K562 (cell line): ENCODE data around the gene ATRX. TPM values are rescaled to one million over a fixed set of nuclear protein-coding genes. Genes with fewer than 3 reads are reported as not detected.

Experiments used
- ATAC-seq: fragments of 200-7000 bp; cut with Tn5 transposase; 3 replicates; pipeline ENCODE4 v1.9.1; 2020; ENCODE audit warnings: moderate library complexity
- BruUV-seq: library from RNA; stranded (reverse); fragments of 400-500 nt; replicated peaks from 2 replicates; lab custom pipeline; 2021; lab: Mats Ljungman, UMichigan
- CTCF ChIA-PET: fragments of 300-600 bp; formaldehyde crosslinking; extraction: SDS; loops from one replicate; lab custom pipeline; 2021; ENCODE audit warnings: low intra/inter-chr PET ratio; lab: Yijun Ruan, JAX
- POLR2A ChIA-PET: fragments of 300-600, 350-650 bp; sonication (Branson Sonifier 250); formaldehyde crosslinking; extraction: SDS; loops from one replicate; lab custom pipeline; 2021; ENCODE audit warnings: antibody characterized with exemption, inconsistent platforms; lab: Yijun Ruan, JAX
- DNase-seq, 4 experiments: peaks; one replicate each; pipeline versions ENCODE4 v3.0.0 to v3.0.0-alpha.2; 2011 to 2018; ENCODE audit warnings: low spot score in 3 of 4, mixed read lengths in 3 of 4; ENCODE audit errors: extremely low read depth in 1 of 4
- FAIRE-seq: peaks from 2 replicates; lab custom pipeline; 2011; peaks lifted over from hg19 to GRCh38; lab: Jason Lieb, UNC
- H2AFZ ChIP-seq: 2 replicates; pipeline ENCODE4 v1.6.0; 2011; ENCODE audit warnings: low read depth, low read length, control low read depth, inconsistent platforms
- H3K27ac ChIP-seq: fragments of 200-600 bp; 3 replicates; pipeline ENCODE4 v1.8.0; 2011; ENCODE audit warnings: low read depth, mild to moderate bottlenecking, control low read depth, inconsistent platforms, low read length, moderate library complexity, mixed read lengths; ENCODE audit errors: extremely low read depth
- H3K27me3 ChIP-seq, 2 experiments: fragments of 300-600 bp in 1 of 2; 2 replicates in 1 of 2; 3 replicates in 1 of 2; pipeline versions ENCODE4 v1.6.0 to v1.8.0; 2011; ENCODE audit warnings: inconsistent platforms in 2 of 2, low read length in 2 of 2, mild to moderate bottlenecking in 1 of 2, mixed read lengths in 1 of 2, moderate library complexity in 1 of 2; ENCODE audit not compliant: control insufficient read depth in 2 of 2, insufficient read depth in 2 of 2
- H3K36me3 ChIP-seq: fragments of 300-600 bp; 3 replicates; pipeline ENCODE4 v1.8.0; 2011; ENCODE audit warnings: mild to moderate bottlenecking, low read length, inconsistent platforms; ENCODE audit not compliant: control insufficient read depth, insufficient read depth
- H3K4me1 ChIP-seq, 2 experiments: fragments of 200-600 bp in 1 of 2; replicated peaks in 1 of 2; 2 replicates in 1 of 2; 3 replicates in 1 of 2; pipeline versions ENCODE4 v1.5.1 to v1.8.0; 2011; ENCODE audit warnings: inconsistent platforms in 2 of 2, low read length in 2 of 2, mild to moderate bottlenecking in 1 of 2, mixed read lengths in 1 of 2, moderate library complexity in 1 of 2; ENCODE audit not compliant: control insufficient read depth in 2 of 2, insufficient read depth in 2 of 2
- H3K4me2 ChIP-seq: 2 replicates; pipeline ENCODE4 v1.6.1; 2011; ENCODE audit warnings: low read length, control low read depth, inconsistent platforms, mixed read lengths; ENCODE audit not compliant: insufficient read depth
- H3K4me3 ChIP-seq: fragments of 200-600 bp; sonication (generic), shearing (Covaris generic); 2 replicates; pipeline ENCODE4 v1.5.1; 2016; ENCODE audit warnings: control low read depth, inconsistent platforms
- H3K79me2 ChIP-seq: fragments of 200-600 bp; 3 replicates; pipeline ENCODE4 v1.8.0; 2011; ENCODE audit warnings: low read length, inconsistent platforms; ENCODE audit not compliant: control insufficient read depth, insufficient read depth
- H3K9ac ChIP-seq, 2 experiments: 2 replicates each; pipeline versions ENCODE4 v1.6.0 to v1.6.1; 2011; ENCODE audit warnings: low read depth in 2 of 2, low read length in 2 of 2, control low read depth in 1 of 2, inconsistent platforms in 1 of 2, mild to moderate bottlenecking in 1 of 2, mixed read lengths in 1 of 2; ENCODE audit not compliant: insufficient read depth in 1 of 2
- H3K9me1 ChIP-seq: one replicate; pipeline ENCODE4 v1.6.0; 2011; ENCODE audit warnings: inconsistent platforms, mild to moderate bottlenecking, low read length, moderate library complexity; ENCODE audit not compliant: control insufficient read depth, insufficient read depth
- H3K9me3 ChIP-seq: replicated peaks from 2 replicates; pipeline ENCODE4 v1.5.1; 2011; ENCODE audit warnings: low read depth, low read length, inconsistent platforms; ENCODE audit not compliant: control insufficient read depth, insufficient read depth
- H4K20me1 ChIP-seq: replicated peaks from 2 replicates; pipeline ENCODE4 v1.6.1; 2011; ENCODE audit warnings: low read length, inconsistent platforms, mixed read lengths; ENCODE audit not compliant: control insufficient read depth, insufficient read depth
- CGGBP1 ChIP-seq: fragments of 250-450 bp; sonication (Bioruptor Pico); IDR thresholded peaks from 2 replicates; pipeline ENCODE4 v1.9.0; 2021; ENCODE audit warnings: mild to moderate bottlenecking
- ELF4 ChIP-seq: fragments of 450-650 bp; formaldehyde crosslinking; IDR thresholded peaks from 2 replicates; pipeline ENCODE4 v1.4.0; 2022; ENCODE audit warnings: missing genetic modification characterization
- GMEB1 ChIP-seq: fragments of 250-450 bp; sonication (Bioruptor Pico); IDR thresholded peaks from 2 replicates; pipeline ENCODE4 v1.4.0; 2020; ENCODE audit warnings: mild to moderate bottlenecking
- HINFP ChIP-seq: fragments of 450-650 bp; conservative IDR thresholded peaks from 2 replicates; pipeline ENCODE4 v1.6.1; 2016; ENCODE audit warnings: missing genetic modification characterization, low read depth, mild to moderate bottlenecking, control low read depth, missing compliant biosample characterization
- IFI16 ChIP-seq: fragments of 250-450 bp; sonication (Bioruptor Pico); IDR thresholded peaks from 2 replicates; pipeline ENCODE4 v2.1.2; 2022; ENCODE audit warnings: mild to moderate bottlenecking, inconsistent platforms
- MBD2 ChIP-seq: sonication (generic); IDR thresholded peaks from 2 replicates; pipeline ENCODE4 v1.6.1; 2016; ENCODE audit warnings: low read depth, borderline replicate concordance
- NKRF ChIP-seq: fragments of 450-650 bp; IDR thresholded peaks from 2 replicates; pipeline ENCODE4 v1.6.1; 2016; ENCODE audit warnings: borderline replicate concordance
- NONO ChIP-seq, 2 experiments: fragments of 200-400 bp in 1 of 2; fragments of 450-650 bp in 1 of 2; formaldehyde crosslinking in 1 of 2; IDR thresholded peaks; 2 replicates each; pipeline ENCODE4 v1.6.1; 2017; ENCODE audit warnings: low read depth in 2 of 2, mild to moderate bottlenecking in 2 of 2, moderate library complexity in 2 of 2, low read length in 1 of 2
- NR0B1 ChIP-seq: fragments of 450-650 bp; IDR thresholded peaks from one replicate; pipeline ENCODE4 v1.6.1; 2018; ENCODE audit warnings: mild to moderate bottlenecking, moderate library complexity; ENCODE audit not compliant: partially characterized antibody
- PCBP1 ChIP-seq: fragments of 200-400 bp; formaldehyde crosslinking; IDR thresholded peaks from 2 replicates; pipeline ENCODE4 v1.6.1; 2018; ENCODE audit warnings: mild to moderate bottlenecking, low read depth, low read length; ENCODE audit not compliant: poor library complexity, severe bottlenecking
- SNIP1 ChIP-seq: fragments of 450-650 bp; IDR thresholded peaks from 2 replicates; pipeline ENCODE4 v1.7.1; 2017; ENCODE audit warnings: low read depth, mild to moderate bottlenecking
- STAT5B ChIP-seq: fragments of 250-450 bp; sonication (Bioruptor Pico); IDR thresholded peaks from 2 replicates; pipeline ENCODE4 v1.8.0; 2021; ENCODE audit warnings: mild to moderate bottlenecking, inconsistent platforms
- TEAD2 ChIP-seq: fragments of 450-650 bp; IDR thresholded peaks from 2 replicates; pipeline ENCODE4 v1.6.1; 2016; ENCODE audit warnings: missing genetic modification characterization, control low read depth, missing compliant biosample characterization
- ZNF175 ChIP-seq: fragments of 200-800 bp; sonication (Bioruptor generic); IDR thresholded peaks from 2 replicates; pipeline ENCODE4 v1.6.1; 2016; ENCODE audit warnings: low read depth, mild to moderate bottlenecking, missing genetic modification characterization, missing compliant biosample characterization
- ZNF57 ChIP-seq: fragments of 450-650 bp; formaldehyde crosslinking; IDR thresholded peaks from 2 replicates; pipeline ENCODE4 v1.4.0; 2020; ENCODE audit warnings: mild to moderate bottlenecking, moderate library complexity
- ZNF830 ChIP-seq: fragments of 250-450 bp; sonication (Bioruptor Pico); IDR thresholded peaks from 2 replicates; pipeline ENCODE4 v1.5.0; 2021; ENCODE audit warnings: mild to moderate bottlenecking
- WGBS: fragments of 100-300 bp; shearing (Covaris generic); methylation state at CpG from one replicate; pipeline ENCODE4 v1.1.6; 2016; ENCODE audit warnings: low coverage, mixed read lengths; ENCODE audit not compliant: insufficient coverage; ENCODE audit errors: missing lambda C conversion rate; 5-methylcytosine and 5-hydroxymethylcytosine counted together
- in situ Hi-C: fragments of 300-500 bp; cut with MboI; formaldehyde crosslinking; loops from 4 replicates; pipeline ENCODE4 v1.15.0; 2018; ENCODE audit warnings: inconsistent platforms, mixed read lengths
- intact Hi-C: fragments of 100-400 bp; cut with micrococcal nuclease; formaldehyde crosslinking; loops from 2 replicates; pipeline ENCODE4 v1.14.2; 2022
- polyA plus RNA-seq, 8 experiments: library from polyadenylated mRNA; depleted of rRNA in 4 of 8; stranded (reverse) in 5 of 8; unstranded in 3 of 8; fragments of >200 nt; fragmentation: Nextera tagmentation in 2 of 8; fragmentation: Illumina TruSeq in 1 of 8; extraction: Ambion mirVana in 2 of 8; extraction: Trizol in 1 of 8; gene quantifications; 2 replicates each; pipeline versions ENCODE4 v1.2.1 to v1.2.3, GENCODE V29; 2011 to 2014; ENCODE audit warnings: inconsistent platforms in 1 of 8, missing spikeins in 1 of 8
- total RNA-seq, 7 experiments: library from RNA; depleted of rRNA in 6 of 7; stranded (reverse); fragments of >200 nt in 6 of 7; fragmentation: Illumina TruSeq in 2 of 7; extraction: Trizol in 2 of 7; gene quantifications; 2 replicates each; pipeline versions ENCODE4 v1.2.1 to v1.2.3, GENCODE V29; 2011 to 2021; ENCODE audit warnings: low replicate concordance in 1 of 7

The ATRX gene
- total and polyA plus RNA-seq, 9 of the 15 experiments (the other 6 are each of a cell fraction or from before 2014, with no cell fraction given), result 7.7 to 23.1 (median 20.2) TPM

- ChIA-PET CTCF (no interaction called here), POLR2A (no interaction called here)
- no peak overlapping the region for H3K27ac ChIP-seq
- H3K4me1 ChIP-seq, result no peaks in the 10 kb centered on the region
- in situ Hi-C loops (no loop called here), intact Hi-C loops (no loop called here)
- no peaks in the 10 kb centered on the region for H3K9me1 ChIP-seq
- no peaks in the 10 kb centered on the region for H4K20me1 ChIP-seq
- no peak overlapping the region for H3K4me2 ChIP-seq
- no peak overlapping the region for H2AFZ ChIP-seq
- no peaks in the 10 kb centered on the region for H3K36me3 ChIP-seq
- DNase-seq (no peak), ATAC-seq (no peak), FAIRE-seq (no peak)
- no peak overlapping the region for H3K9ac ChIP-seq
- no peaks in the 10 kb centered on the region for H3K9me3 ChIP-seq
- H3K27me3 ChIP-seq, result no peaks in the 10 kb centered on the region
- WGBS, result 25% methylated on average over 2 of the region's 2 CpGs
- BruUV-seq, result no TSS peak
- H3K79me2 ChIP-seq, result no peaks in the 10 kb centered on the region
- no peak overlapping the region for H3K4me3 ChIP-seq
- TF ChIP-seq CGGBP1 (CRISPR knock-in tag), result no peak
- TF ChIP-seq ZNF830 (CRISPR knock-in tag), result no peak
- no peak for TF ChIP-seq SNIP1
- TF ChIP-seq MBD2, result no peak
- no peak for TF ChIP-seq TEAD2 (tag)
- TF ChIP-seq STAT5B (CRISPR knock-in tag), result no peak
- no peak for TF ChIP-seq GMEB1 (CRISPR knock-in tag)
- TF ChIP-seq ELF4 (CRISPR knock-in tag), result no peak
- TF ChIP-seq NONO (IDR thresholded peaks at IDR 0.05; ENCODE audit: low read depth in 2 of 2, low read length in 1 of 2), result no peak
- TF ChIP-seq ZNF175 (CRISPR knock-in tag), result no peak
- no peak for TF ChIP-seq IFI16 (CRISPR knock-in tag)
- TF ChIP-seq NR0B1, result no peak
- TF ChIP-seq ZNF57 (CRISPR knock-in tag), result no peak
- TF ChIP-seq HINFP (tag), result no peak
- no peak for TF ChIP-seq PCBP1
- TF ChIP-seq NKRF, result no peak
These were observed 182.2 kb downstream of the ATRX start for GRCh38 chrX:77603635-77604336.
